SJCRH30 (cell line): ENCODE data around the gene ARHGDIA. TPM values are rescaled to one million over a fixed set of nuclear protein-coding genes. Genes with fewer than 3 reads are reported as not detected.
A peak's percentile ranks its signal among the peaks of the same experiment; 100 is the strongest.

Experiments used
- DNase-seq, 2 experiments: peaks; one replicate each; pipeline ENCODE4 v3.0.0-alpha.2; 2015 to 2020
- H3K27ac ChIP-seq: fragments of 250-450 bp; sonication (Bioruptor Pico); 2 replicates; pipeline ENCODE4 v1.5.1; 2020; ENCODE audit warnings: mild to moderate bottlenecking, moderate library complexity
- H3K27me3 ChIP-seq: fragments of 250-450 bp; sonication (Bioruptor Pico); 2 replicates; pipeline ENCODE4 v1.5.1; 2020; ENCODE audit warnings: mild to moderate bottlenecking, moderate library complexity
- H3K36me3 ChIP-seq: fragments of 250-450 bp; sonication (Bioruptor Pico); 2 replicates; pipeline ENCODE4 v1.5.1; 2020; ENCODE audit warnings: mild to moderate bottlenecking, moderate library complexity
- H3K4me1 ChIP-seq: fragments of 250-450 bp; sonication (Bioruptor Pico); 2 replicates; pipeline ENCODE4 v1.5.1; 2020; ENCODE audit warnings: mild to moderate bottlenecking, moderate library complexity
- H3K4me3 ChIP-seq: fragments of 250-450 bp; sonication (Bioruptor Pico); 2 replicates; pipeline ENCODE4 v1.5.1; 2020; ENCODE audit warnings: mild to moderate bottlenecking, moderate library complexity
- H3K9me3 ChIP-seq: fragments of 250-450 bp; sonication (Bioruptor Pico); replicated peaks from 2 replicates; pipeline ENCODE4 v1.5.1; 2020; ENCODE audit warnings: mild to moderate bottlenecking, moderate library complexity
- total RNA-seq: library from RNA; depleted of rRNA; stranded (reverse); fragments of >200 nt; shearing (Covaris generic); gene quantifications from 2 replicates; pipeline ENCODE4 v1.2.3, GENCODE V29; 2014

The ARHGDIA gene
- total RNA-seq, 1 experiment from 2014 or later: 216 TPM

DNA sequence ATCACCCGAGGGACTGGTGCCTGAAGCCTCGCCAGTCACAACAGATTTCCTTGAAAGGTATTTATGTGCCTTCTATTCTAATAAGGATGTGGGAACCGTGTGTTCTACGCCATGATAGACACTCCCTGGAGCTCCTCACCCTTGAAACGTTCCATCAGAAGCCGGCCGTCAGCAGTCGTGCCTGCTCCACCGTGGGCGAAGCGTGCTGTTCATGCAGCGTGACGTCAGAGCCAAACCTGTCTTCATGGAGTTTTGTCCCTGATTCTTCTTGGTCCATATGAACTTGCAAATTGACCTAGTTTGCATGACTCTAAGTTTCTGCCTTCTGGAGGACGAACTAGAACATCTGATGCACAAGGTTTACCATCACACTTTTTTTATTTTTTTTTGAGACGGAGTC is 31.8 kb downstream of the ARHGDIA start:
- Histone ChIP-seq H3K9me3 (no peaks in the 10 kb centered on the region), H3K4me3 (no peak overlapping the region), H3K4me1 (peaks cover 13% of the 10 kb centered on the region), H3K27me3 (no peaks in the 10 kb centered on the region), H3K36me3 (peaks cover 21% of the 10 kb centered on the region), H3K27ac (no peak overlapping the region)
- DNase-seq: no peak

DNA sequence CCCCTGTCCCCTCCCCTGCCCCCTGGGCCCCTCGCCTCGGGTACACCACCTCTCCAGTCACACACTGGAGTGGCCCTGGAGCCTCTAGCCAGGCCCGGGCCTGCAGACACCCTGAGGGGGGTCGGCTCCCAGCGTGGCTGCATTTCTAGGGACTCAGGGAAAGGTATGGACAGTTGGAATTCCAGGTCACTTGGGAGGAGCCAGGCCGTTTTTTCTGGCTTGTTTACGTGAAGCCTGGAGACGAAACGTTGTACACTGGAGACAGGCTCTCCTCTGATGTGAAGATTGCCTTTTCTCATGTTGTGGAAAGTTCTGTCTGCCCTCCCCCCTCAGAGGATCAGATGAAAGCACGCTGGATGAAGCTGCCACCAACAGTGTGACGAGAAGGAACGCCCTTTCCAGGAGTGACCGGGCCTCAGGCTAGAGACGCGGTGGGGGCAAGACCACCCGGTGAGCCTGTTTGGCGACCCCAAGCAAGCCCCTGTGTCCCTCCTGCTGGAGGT is 32.3 kb downstream of the ARHGDIA start:
- no peak overlapping the region for H3K27ac ChIP-seq
- no peaks in the 10 kb centered on the region for H3K27me3 ChIP-seq
- no peaks in the 10 kb centered on the region for H3K9me3 ChIP-seq
- no peak for DNase-seq
- H3K36me3 ChIP-seq: peaks cover 17% of the 10 kb centered on the region
- H3K4me1 ChIP-seq: peaks cover 15% of the 10 kb centered on the region
- H3K4me3 ChIP-seq: no peak overlapping the region

DNA sequence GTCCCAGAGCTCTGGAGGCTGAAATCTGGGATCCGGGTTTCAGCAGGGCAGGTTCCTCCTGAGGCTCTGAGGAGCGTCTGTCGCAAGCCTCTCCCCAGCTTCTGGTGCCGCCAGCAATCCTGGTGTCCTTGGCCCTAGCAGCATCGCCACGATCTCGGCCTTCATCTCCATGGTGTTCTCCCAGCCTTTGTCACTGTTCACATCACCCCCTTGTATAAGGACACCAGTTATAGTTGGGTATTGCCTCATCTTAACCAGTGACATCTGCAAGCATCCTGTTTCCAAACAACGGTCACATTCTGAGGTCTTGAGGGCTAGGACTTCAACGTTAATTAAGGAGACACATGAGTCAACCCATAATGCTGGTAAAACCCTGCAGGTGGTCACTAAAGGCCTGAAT is 33.5 kb downstream of the ARHGDIA start:
- no peak for DNase-seq
- Histone ChIP-seq H3K27ac (no peak overlapping the region), H3K4me3 (no peak overlapping the region), H3K4me1 (peaks cover 17% of the 10 kb centered on the region), H3K36me3 (peaks cover 6% of the 10 kb centered on the region), H3K9me3 (no peaks in the 10 kb centered on the region), H3K27me3 (no peaks in the 10 kb centered on the region)

GRCh38 chr17:81834831-81835267 is 36.3 kb downstream of the ARHGDIA start, which contains the start of gene PPP1R27:
Gene PPP1R27, minus strand, starts transcription at chr17:81835050. Its CDS starts 97 bp downstream, at chr17:81834953.
- no peak for DNase-seq
- Histone ChIP-seq H3K9me3 (no peaks in the 10 kb centered on the region), H3K27me3 (no peaks in the 10 kb centered on the region), H3K36me3 (no peaks in the 10 kb centered on the region), H3K4me3 (peak within 1 kb of the TSS; percentile 77), H3K27ac (no peak within 1 kb of the TSS), H3K4me1 (peaks cover 12% of the 10 kb centered on the region)

DNA sequence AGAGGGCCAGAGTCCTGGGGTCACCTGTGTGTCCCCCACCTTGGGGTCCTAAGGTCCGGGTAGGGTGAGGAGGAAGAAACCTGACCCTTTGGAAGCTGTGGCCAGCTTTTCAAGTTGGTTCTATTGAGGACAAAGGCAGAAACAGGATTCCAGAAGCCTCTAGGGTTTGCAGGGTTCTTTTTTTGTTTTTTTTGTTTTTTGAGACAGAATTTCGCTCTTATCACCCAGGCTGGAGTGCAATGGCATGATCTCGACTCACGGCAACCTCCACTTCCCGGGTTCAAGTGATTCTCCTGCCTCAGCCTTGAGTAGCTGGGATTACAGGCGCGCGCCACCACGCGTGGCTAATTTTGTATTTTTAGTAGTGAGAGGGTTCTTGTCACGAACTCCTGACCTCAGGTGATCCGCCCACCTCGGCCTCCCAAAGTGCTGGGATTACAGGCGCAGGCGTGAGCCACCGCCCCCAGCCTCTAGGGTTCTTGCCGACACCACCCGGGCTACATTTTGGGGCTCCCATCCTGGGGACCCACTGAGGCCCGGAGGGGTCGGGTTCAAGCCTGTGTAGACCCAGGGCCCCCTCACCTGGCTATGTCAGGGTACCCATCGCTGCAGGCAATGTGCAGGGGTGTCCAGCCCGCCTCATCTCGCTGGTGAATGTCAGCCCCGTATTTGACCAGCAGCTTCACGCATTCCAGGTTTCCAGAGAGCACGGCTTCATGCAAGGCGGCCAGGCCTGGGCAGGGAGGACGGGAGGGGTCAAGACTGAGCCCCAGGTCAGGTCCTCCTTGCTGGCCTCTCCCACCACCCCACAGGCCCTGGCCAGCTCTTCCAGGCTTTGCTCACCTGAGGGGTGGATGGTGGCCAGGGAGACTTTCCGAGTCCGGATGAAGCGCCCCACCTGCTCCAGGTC is 37.0 kb downstream of the ARHGDIA start:
- Histone ChIP-seq H3K4me3 (peak overlapping the region; percentile 77), H3K27me3 (no peaks in the 10 kb centered on the region), H3K27ac (peak overlapping the region; percentile 71), H3K9me3 (no peaks in the 10 kb centered on the region), H3K4me1 (peaks cover 12% of the 10 kb centered on the region), H3K36me3 (no peaks in the 10 kb centered on the region)
- no peak for DNase-seq

DNA sequence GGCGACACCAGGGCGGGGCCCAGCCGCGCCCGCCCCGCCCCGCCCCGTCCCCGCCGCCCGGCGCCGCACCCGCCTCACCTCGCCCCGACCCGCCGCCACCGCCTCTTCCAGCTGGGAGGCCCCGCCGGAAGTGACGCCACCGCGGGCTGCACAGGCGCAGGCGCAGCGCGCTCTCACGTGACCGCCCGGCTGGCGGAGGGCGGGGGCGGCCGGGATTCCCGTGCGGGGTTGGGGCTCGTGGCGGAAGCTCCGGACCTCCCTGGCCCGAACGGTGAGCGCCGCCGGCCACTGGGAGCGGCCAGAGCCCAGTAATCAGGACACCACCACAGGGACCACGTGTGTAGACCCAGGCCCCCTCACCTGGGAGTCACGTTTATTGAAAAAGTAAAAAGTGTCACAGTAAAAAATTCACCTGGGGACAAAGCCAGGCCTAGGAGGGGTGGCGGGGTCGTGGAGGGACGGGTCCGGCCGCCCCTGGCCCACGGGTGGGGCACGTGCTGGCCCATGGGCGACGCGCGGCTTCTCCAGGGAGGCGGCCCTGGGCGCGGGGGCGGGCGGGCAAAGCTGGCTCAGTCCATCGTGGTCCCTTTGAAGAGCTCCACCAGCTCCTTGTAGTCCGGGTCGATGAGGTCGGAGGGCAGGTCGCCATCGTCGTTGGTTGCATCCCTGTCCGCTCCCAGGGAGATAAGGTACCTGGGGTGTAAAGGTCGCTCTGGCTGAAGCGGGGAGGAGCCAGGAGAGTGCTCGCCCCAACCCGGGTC is 37.8 kb downstream of the ARHGDIA start, which contains the start of gene MCRIP1:
TSS of gene MCRIP1 (minus strand) at position 132 of the 761 bp plus-strand sequence. CDS start 8,785 bp downstream, outside the sequence.
- H3K9me3 ChIP-seq: no peaks in the 10 kb centered on the region
- H3K36me3 ChIP-seq: no peaks in the 10 kb centered on the region
- peak; percentile 98 to 99 for DNase-seq
- peak within 1 kb of the TSS; percentile 71 for H3K27ac ChIP-seq
- peaks cover 12% of the 10 kb centered on the region for H3K4me1 ChIP-seq
- no peaks in the 10 kb centered on the region for H3K27me3 ChIP-seq
- H3K4me3 ChIP-seq: peak within 1 kb of the TSS; percentile 77

DNA sequence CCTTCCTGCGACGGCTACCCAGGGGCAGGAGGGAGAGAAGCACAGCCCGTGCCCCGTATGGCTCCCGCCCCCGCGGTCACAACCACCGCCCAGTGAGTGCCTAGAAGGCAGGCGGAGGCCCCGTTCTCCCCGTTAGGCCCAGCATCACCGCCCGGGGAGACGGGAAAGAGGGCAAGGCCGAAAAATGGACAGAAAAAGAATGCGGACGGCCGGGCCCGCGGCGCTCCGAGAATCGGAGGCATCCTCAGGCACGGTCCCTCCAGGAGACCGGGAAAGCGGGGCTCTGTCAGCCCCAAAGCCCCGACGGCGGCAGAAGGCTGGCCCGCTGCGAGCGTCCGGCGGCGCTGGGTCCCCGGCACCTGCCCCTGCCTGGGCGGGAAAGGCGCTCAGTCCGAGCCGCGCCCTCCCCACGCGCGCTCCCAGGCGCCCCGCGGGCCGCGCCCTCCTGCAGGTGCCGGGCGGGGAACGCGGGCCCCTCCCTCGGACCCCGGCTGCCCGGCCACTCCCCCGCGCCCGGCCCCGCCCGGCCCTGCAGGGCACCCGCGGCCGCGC is 38.5 kb downstream of the ARHGDIA start:
- DNase-seq: peak in 1 of 2 experiments; percentile 49
- Histone ChIP-seq H3K36me3 (no peaks in the 10 kb centered on the region), H3K27ac (no peak overlapping the region), H3K4me3 (peak overlapping the region; percentile 77), H3K4me1 (peaks cover 12% of the 10 kb centered on the region), H3K27me3 (no peaks in the 10 kb centered on the region), H3K9me3 (no peaks in the 10 kb centered on the region)

GRCh38 chr17:81831957-81832607 is 39.1 kb downstream of the ARHGDIA start:
- no peaks in the 10 kb centered on the region for H3K9me3 ChIP-seq
- peak in 1 of 2 experiments; percentile 55 for DNase-seq
- H3K27ac ChIP-seq: no peak overlapping the region
- H3K4me3 ChIP-seq: peak overlapping the region; percentile 77
- no peaks in the 10 kb centered on the region for H3K27me3 ChIP-seq
- no peaks in the 10 kb centered on the region for H3K36me3 ChIP-seq
- H3K4me1 ChIP-seq: peaks cover 12% of the 10 kb centered on the region

DNA sequence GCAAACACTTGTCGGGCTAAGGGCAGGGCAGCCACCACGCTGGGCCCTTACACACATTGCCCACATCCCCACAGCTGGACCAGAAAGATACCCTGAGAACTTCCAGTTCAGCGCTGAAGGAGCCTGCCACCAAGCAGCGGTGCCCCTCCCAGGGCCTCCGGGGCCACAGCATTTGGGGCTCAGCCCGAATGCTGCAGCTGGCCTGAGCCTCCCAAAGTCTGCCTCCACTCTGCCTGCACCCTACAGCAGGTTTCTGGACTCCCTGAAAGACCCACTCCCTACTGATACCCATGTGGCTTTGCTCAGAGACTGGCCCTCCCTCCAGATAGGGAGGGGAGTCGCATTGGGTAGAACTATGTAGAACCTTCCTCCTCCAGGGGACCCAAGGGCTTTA is 39.6 kb downstream of the ARHGDIA start:
- no peaks in the 10 kb centered on the region for H3K36me3 ChIP-seq
- H3K9me3 ChIP-seq: no peaks in the 10 kb centered on the region
- H3K27ac ChIP-seq: no peak overlapping the region
- H3K27me3 ChIP-seq: no peaks in the 10 kb centered on the region
- DNase-seq: no peak
- H3K4me1 ChIP-seq: peaks cover 12% of the 10 kb centered on the region
- H3K4me3 ChIP-seq: peak overlapping the region; percentile 77; the same call in 1 of the 2 replicates

DNA sequence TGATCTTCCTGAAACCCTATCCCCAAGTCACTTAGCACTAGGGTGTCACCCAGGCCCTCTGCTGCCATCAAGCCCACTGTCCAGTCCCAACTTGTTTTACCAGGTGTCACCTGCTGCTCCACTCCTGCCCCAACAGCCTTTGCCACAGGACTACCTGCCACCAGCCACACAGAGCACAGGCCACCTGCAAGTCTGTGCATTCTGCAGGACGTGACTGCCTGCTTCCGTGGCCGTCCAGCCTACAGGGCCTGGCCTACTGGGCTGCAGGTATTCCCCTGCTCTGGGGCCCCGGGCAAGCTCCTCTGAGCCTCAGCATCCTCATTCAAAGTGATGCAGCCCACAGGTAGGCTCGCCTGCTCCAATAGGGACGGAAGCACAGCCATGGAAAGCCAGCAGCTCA is 41.3 kb downstream of the ARHGDIA start:
- Histone ChIP-seq H3K27ac (no peak overlapping the region), H3K4me1 (peaks cover 12% of the 10 kb centered on the region), H3K9me3 (no peaks in the 10 kb centered on the region), H3K4me3 (no peak overlapping the region), H3K27me3 (no peaks in the 10 kb centered on the region), H3K36me3 (no peaks in the 10 kb centered on the region)
- no peak for DNase-seq

DNA sequence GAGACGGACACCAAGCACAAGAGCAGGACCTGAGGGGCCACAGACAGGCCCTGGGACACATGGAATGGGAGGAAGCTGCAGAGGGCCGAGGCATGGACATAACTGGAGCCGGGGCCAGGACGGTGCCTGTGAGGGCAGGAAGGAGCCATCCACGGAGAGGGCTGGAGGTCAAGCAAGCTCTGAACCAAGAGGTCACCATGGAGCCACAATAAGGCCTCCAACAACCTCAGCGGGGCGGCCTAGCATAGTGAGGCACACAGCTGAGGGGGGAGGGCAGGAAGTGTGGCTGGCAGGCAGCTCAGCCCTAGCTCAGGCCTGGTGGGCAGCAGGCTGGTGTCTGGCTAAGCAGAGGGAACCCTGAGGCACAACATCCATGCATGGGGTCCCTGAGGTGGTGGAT is 42.5 kb downstream of the ARHGDIA start:
- H3K4me1 ChIP-seq: peaks cover 9% of the 10 kb centered on the region
- no peak overlapping the region for H3K27ac ChIP-seq
- H3K4me3 ChIP-seq: no peak overlapping the region
- no peak for DNase-seq
- no peaks in the 10 kb centered on the region for H3K36me3 ChIP-seq
- H3K27me3 ChIP-seq: no peaks in the 10 kb centered on the region
- H3K9me3 ChIP-seq: no peaks in the 10 kb centered on the region

- no peak overlapping the region for H3K27ac ChIP-seq
- no peaks in the 10 kb centered on the region for H3K36me3 ChIP-seq
- H3K4me1 ChIP-seq: no peaks in the 10 kb centered on the region
- H3K9me3 ChIP-seq: no peaks in the 10 kb centered on the region
- H3K27me3 ChIP-seq: no peaks in the 10 kb centered on the region
- no peak overlapping the region for H3K4me3 ChIP-seq
- no peak for DNase-seq
These were observed 45.2 kb downstream of the ARHGDIA start for GRCh38 chr17:81825841-81826466.

DNA sequence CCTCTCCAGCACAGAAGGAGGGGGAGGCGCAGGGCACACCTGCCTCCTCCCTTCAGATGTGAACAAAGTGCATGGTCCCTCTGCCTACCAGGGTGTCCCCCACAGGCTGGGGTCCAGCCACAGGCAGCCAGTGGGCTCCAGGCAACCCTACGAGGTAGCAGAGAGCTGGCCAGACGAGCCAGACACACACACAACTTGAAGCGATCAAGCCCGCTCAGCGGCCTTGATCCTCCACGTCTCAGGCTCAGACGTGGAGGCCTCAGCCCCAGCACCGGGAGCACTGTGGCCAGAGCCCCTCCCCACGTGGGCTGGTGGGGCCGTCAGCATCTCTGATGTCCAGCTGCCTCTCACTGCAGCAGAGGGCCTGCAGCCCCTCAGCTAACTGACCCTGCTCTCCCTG is 46.5 kb downstream of the ARHGDIA start:
- no peaks in the 10 kb centered on the region for H3K9me3 ChIP-seq
- no peak for DNase-seq
- H3K36me3 ChIP-seq: no peaks in the 10 kb centered on the region
- H3K4me1 ChIP-seq: no peaks in the 10 kb centered on the region
- no peaks in the 10 kb centered on the region for H3K27me3 ChIP-seq
- no peak overlapping the region for H3K4me3 ChIP-seq
- no peak overlapping the region for H3K27ac ChIP-seq
